Uterus (tissue), 4 donors: ENCODE measurements around the gene MARCO. TPM values are rescaled to one million over a fixed set of nuclear protein-coding genes. Genes with fewer than 3 reads are reported as not detected.
A peak's percentile ranks its signal among the peaks of the same experiment; 100 is the strongest.

Experiments used
- DNase-seq, 2 donors: peaks; one replicate each; pipeline ENCODE4 v3.0.0-alpha.2; 2019 to 2020
- H3K27ac ChIP-seq, 2 donors: fragments of 200-600 bp; sonication (generic); 1 replicate in 1 of 2; 2 replicates in 1 of 2; pipeline ENCODE4 v1.5.1; 2016 to 2018
- H3K27me3 ChIP-seq, 2 donors: fragments of 200-600 bp; sonication (generic); one replicate each; pipeline ENCODE4 v1.5.1; 2018 to 2019; ENCODE audit warnings: control low read depth in 1 of 2
- H3K36me3 ChIP-seq, 2 donors: fragments of 200-600 bp; sonication (generic); one replicate each; pipeline ENCODE4 v1.5.1; 2019; ENCODE audit warnings: control low read depth in 1 of 2
- H3K4me1 ChIP-seq, 2 donors: fragments of 200-600 bp; sonication (generic); one replicate each; pipeline ENCODE4 v1.5.1; 2018 to 2019; ENCODE audit warnings: control low read depth in 1 of 2
- H3K4me3 ChIP-seq, 2 donors: fragments of 200-600 bp; sonication (generic); 1 replicate in 1 of 2; 2 replicates in 1 of 2; pipeline ENCODE4 v1.5.1; 2018 to 2019; ENCODE audit warnings: mild to moderate bottlenecking in 1 of 2
- H3K9me3 ChIP-seq, 2 donors: fragments of 200-600 bp; sonication (generic); one replicate each; pipeline ENCODE4 v1.5.1; 2019; ENCODE audit warnings: control low read depth in 1 of 2
- POLR2A ChIP-seq, 2 donors: fragments of 450-650 bp; IDR thresholded peaks; one replicate each; pipeline ENCODE4 v1.6.1; 2016; ENCODE audit warnings: antibody characterized with exemption in 2 of 2, mild to moderate bottlenecking in 1 of 2, moderate library complexity in 1 of 2
- intact Hi-C: fragments of 100-400 bp; cut with DNase I; formaldehyde crosslinking; loops from one replicate; pipeline ENCODE4 v1.15.1; 2023; ENCODE audit warnings: low total_unique reads
- total RNA-seq, 4 donors: library from RNA; depleted of rRNA in 3 of 4; stranded (reverse); fragments of >200 nt in 3 of 4; gene quantifications; one replicate each; pipeline versions ENCODE4 v1.1.0 to v1.2.4, GENCODE V29; 2014 to 2023
- TF ChIP-seq, protein P1 (sequence below), 4 experiments: fragments of 200-600 bp in 2 of 4; fragments of 450-650 bp in 2 of 4; sonication (generic) in 2 of 4; IDR thresholded peaks; one replicate each; pipeline ENCODE4 v1.5.1; 2016 to 2019; ENCODE audit warnings: antibody characterized with exemption in 4 of 4, mild to moderate bottlenecking in 2 of 4, moderate library complexity in 1 of 4
- donor health status: DM: yes; HTN: yes; CAD: no.

MARCO gene
- total RNA-seq, 4 donors from 2014 or later, result 2.1 to 2.3 TPM; not detected in 2

- DNase-seq, result no peak
- no peaks in the 10 kb centered on the region for H3K36me3 ChIP-seq
- H3K9me3 ChIP-seq, result no peaks in the 10 kb centered on the region
- no peak overlapping the region for H3K27ac ChIP-seq
- no peaks in the 10 kb centered on the region for H3K4me1 ChIP-seq
- TF ChIP-seq, protein P1, sequence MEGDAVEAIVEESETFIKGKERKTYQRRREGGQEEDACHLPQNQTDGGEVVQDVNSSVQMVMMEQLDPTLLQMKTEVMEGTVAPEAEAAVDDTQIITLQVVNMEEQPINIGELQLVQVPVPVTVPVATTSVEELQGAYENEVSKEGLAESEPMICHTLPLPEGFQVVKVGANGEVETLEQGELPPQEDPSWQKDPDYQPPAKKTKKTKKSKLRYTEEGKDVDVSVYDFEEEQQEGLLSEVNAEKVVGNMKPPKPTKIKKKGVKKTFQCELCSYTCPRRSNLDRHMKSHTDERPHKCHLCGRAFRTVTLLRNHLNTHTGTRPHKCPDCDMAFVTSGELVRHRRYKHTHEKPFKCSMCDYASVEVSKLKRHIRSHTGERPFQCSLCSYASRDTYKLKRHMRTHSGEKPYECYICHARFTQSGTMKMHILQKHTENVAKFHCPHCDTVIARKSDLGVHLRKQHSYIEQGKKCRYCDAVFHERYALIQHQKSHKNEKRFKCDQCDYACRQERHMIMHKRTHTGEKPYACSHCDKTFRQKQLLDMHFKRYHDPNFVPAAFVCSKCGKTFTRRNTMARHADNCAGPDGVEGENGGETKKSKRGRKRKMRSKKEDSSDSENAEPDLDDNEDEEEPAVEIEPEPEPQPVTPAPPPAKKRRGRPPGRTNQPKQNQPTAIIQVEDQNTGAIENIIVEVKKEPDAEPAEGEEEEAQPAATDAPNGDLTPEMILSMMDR (IDR thresholded peaks at IDR 0.05), result no peak
- no peak for TF ChIP-seq POLR2A (IDR thresholded peaks at IDR 0.05)
- no peak overlapping the region for H3K4me3 ChIP-seq
- intact Hi-C loops, result no loop called here
- H3K27me3 ChIP-seq, result no peaks in the 10 kb centered on the region
These were observed 66.1 kb downstream of the MARCO start for GRCh38 chr2:119008108-119008507.

DNA sequence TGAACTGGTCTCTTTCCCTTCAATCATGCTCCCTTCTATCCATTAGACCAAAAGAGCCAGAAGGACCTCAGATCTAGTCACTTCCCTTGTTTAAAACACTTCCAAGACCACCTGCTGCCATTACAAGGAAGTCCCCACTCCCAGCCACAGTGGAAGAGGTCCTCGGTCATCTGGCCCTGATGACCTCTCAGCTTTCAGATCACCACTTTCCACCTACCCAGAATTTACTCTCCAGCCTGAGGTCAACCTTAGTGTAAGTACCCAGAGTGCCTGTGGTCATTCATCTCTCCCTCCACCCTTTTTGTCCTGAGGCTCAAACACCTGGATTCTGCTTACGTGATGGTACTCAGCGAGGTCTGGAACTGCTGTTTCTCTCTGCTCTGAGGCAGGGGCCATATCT, 67.1 kb downstream of the MARCO start:
- no peaks in the 10 kb centered on the region for H3K27me3 ChIP-seq
- intact Hi-C loops, result no loop called here
- H3K36me3 ChIP-seq, result no peaks in the 10 kb centered on the region
- H3K27ac ChIP-seq, result no peak overlapping the region
- no peak for DNase-seq
- no peaks in the 10 kb centered on the region for H3K9me3 ChIP-seq
- no peak for TF ChIP-seq POLR2A (IDR thresholded peaks at IDR 0.05)
- TF ChIP-seq, protein P1 (IDR thresholded peaks at IDR 0.05), result no peak
- no peaks in the 10 kb centered on the region for H3K4me1 ChIP-seq
- H3K4me3 ChIP-seq, result no peak overlapping the region

GRCh38 chr2:119010336-119010735, 68.3 kb downstream of the MARCO start:
- no peak for DNase-seq
- intact Hi-C loops, result no loop called here
- Histone ChIP-seq H3K27ac (no peak overlapping the region), H3K4me1 (no peaks in the 10 kb centered on the region), H3K27me3 (no peaks in the 10 kb centered on the region), H3K36me3 (no peaks in the 10 kb centered on the region), H3K9me3 (no peaks in the 10 kb centered on the region), H3K4me3 (no peak overlapping the region)
- no peak for TF ChIP-seq POLR2A (IDR thresholded peaks at IDR 0.05)
- TF ChIP-seq, protein P1 (IDR thresholded peaks at IDR 0.05), result no peak

GRCh38 chr2:119011162-119011909, 69.3 kb downstream of the MARCO start:
- no peak for TF ChIP-seq POLR2A (IDR thresholded peaks at IDR 0.05)
- TF ChIP-seq, protein P1 (IDR thresholded peaks at IDR 0.05), result peak in 2 of 4 experiments; percentile 13 to 17
- Histone ChIP-seq H3K36me3 (no peaks in the 10 kb centered on the region), H3K27me3 (no peaks in the 10 kb centered on the region), H3K27ac (no peak overlapping the region), H3K9me3 (no peaks in the 10 kb centered on the region), H3K4me1 (no peaks in the 10 kb centered on the region), H3K4me3 (no peak overlapping the region)
- DNase-seq, result no peak
- intact Hi-C loops, result no loop called here

DNA sequence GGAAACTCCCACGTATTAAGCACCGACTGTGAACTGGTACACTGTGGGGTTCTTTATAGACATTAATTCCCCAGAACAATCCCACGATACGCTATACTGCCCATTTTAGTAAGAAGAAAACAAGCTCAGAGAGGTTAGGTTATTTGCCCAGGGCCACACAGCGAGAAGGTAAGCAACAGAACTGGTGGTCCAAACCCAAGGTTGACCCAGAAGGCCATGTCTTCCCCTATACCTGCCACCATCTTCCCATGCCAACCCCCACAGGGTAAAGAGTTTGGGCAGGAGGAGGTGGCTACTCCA, 69.9 kb downstream of the MARCO start:
- no peak for DNase-seq
- H3K4me1 ChIP-seq, result no peaks in the 10 kb centered on the region
- H3K4me3 ChIP-seq, result no peak overlapping the region
- no peaks in the 10 kb centered on the region for H3K36me3 ChIP-seq
- no peaks in the 10 kb centered on the region for H3K27me3 ChIP-seq
- intact Hi-C loops, result no loop called here
- no peak overlapping the region for H3K27ac ChIP-seq
- TF ChIP-seq, protein P1 (IDR thresholded peaks at IDR 0.05), result no peak
- TF ChIP-seq POLR2A (IDR thresholded peaks at IDR 0.05), result no peak
- H3K9me3 ChIP-seq, result no peaks in the 10 kb centered on the region
